Tracheal epithelial cell (primary cell): ENCODE measurements around the gene FAM163A. TPM values are rescaled to one million over a fixed set of nuclear protein-coding genes. Genes with fewer than 3 reads are reported as not detected.

Source experiments
- total RNA-seq: library from RNA; depleted of rRNA; stranded (reverse); fragments of >200 nt; gene quantifications from 2 replicates; pipeline ENCODE4 v1.2.1, GENCODE V29; 2014

Gene FAM163A
- total RNA-seq, result not detected in 2 replicates

GRCh38 chr1:179742717-179743678 is at the start of gene FAM163A:
Gene FAM163A (plus strand): TSS chr1:179743291. CDS start chr1:179813098, 69,807 bp downstream.

Other genes with a start within 250 kb of the FAM163A start
- not detected in 2 replicates for gene NPHS2, start 167.3 kb upstream of the FAM163A start, total RNA-seq
- gene TDRD5, start 151.5 kb upstream of the FAM163A start, total RNA-seq, result under 0.01 TPM in 2 replicates
- 61.2 and 85.7 TPM in 2 replicates for gene TOR1AIP2, start 134.5 kb downstream of the FAM163A start, total RNA-seq
- 33.0 and 38.8 TPM in 2 replicates for gene TOR1AIP1, start 139.0 kb downstream of the FAM163A start, total RNA-seq
- 34.9 and 60.5 TPM in 2 replicates for gene CEP350, start 211.5 kb downstream of the FAM163A start, total RNA-seq